GM11168 (cell line): ENCODE results near the gene ZNHIT6.

ENCODE experiments used
- in situ Hi-C: fragments of 300-500 bp; cut with MboI; formaldehyde crosslinking; loops from one replicate; pipeline ENCODE4 v1.12.0; 2022; ENCODE audit warnings: low sequenced_read_pairs; ENCODE audit not compliant: unreplicated experiment

Gene ZNHIT6, protein sequence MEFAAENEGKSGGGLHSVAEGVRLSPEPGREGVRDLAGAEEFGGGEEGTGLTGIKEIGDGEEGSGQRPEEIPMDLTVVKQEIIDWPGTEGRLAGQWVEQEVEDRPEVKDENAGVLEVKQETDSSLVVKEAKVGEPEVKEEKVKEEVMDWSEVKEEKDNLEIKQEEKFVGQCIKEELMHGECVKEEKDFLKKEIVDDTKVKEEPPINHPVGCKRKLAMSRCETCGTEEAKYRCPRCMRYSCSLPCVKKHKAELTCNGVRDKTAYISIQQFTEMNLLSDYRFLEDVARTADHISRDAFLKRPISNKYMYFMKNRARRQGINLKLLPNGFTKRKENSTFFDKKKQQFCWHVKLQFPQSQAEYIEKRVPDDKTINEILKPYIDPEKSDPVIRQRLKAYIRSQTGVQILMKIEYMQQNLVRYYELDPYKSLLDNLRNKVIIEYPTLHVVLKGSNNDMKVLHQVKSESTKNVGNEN

DNA sequence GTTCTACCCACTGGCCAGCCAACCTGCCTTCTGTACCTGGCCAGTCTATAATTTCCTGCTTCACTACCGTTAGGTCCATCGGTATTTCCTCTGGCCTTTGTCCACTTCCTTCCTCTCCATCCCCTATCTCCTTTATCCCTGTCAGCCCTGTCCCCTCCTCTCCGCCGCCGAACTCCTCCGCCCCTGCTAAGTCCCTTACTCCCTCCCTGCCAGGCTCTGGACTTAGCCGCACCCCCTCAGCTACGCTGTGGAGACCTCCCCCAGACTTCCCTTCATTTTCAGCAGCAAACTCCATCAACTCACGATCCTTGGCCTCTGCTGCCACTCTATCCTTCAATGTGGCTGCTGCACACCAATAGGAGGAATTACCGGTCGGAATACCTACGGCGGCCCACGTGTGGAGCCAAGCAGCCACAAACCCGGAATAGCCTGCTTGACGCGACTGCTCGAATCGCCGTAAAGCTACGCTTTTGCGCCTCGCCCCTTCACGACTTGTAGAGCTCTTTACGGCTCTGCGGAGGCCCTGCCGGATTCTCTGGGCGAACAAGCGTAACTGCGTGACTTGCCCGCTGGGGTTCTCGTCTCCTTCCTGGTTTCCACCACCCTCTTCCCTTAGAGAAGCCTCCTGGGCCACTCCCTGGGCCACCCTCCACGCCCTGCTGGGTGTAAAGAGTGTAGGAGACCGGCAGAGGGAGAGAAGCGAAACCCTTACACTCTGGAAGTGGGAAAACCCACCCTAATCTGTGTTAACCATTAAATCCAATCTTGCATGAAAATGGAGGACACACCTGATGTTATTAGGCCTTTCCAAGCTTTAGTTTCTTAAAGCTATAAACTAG lies at the start of gene ZNHIT6:
TSS of gene ZNHIT6 (minus strand) at position 444 of the 839 bp plus-strand sequence. CDS start at position 295, 149 bp downstream.
- in situ Hi-C loops, result loop anchor here (25.0 kb wide), 1 partner anchor 396 kb away; no protein-coding TSS in a partner anchor

DNA sequence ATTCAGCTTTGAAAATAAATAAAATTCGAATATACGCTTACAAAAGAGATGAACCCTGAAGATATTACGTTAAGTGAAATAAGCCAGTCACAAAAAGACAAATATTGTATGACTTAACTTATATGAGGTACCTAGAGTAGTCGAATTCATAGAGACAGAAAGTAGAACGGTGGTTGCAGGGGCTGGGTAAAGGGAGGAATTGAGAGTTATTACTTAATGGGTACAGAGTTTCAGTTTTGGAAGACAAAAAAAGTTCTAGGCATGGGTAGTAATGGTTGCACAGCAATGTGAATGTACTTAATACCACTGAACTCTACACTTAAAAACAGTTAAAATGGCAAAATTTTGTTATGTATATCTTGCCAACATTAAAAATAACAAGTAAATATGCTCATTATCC lies 48.6 kb upstream of the ZNHIT6 start:
- in situ Hi-C loops, result no loop called here

DNA sequence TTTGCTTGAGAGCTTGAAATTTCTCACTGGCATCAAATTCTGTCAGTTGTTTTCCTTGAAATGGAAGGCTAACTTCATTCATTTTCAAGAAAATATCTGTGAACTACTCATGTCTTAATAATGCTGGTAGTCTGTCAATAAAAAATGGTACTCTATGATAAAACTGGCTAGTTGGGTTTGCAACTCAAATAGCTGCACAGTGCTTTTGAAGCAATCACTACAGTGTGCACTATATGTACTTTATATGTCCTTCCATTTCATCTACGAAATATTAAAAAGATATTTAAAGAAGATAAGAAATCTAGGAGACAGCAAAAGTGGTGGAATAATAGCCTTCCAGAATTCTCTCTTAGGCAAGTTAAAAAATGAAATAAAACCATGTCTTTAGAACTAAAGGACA lies 39.9 kb upstream of the ZNHIT6 start:
- in situ Hi-C loops, result no loop called here

DNA sequence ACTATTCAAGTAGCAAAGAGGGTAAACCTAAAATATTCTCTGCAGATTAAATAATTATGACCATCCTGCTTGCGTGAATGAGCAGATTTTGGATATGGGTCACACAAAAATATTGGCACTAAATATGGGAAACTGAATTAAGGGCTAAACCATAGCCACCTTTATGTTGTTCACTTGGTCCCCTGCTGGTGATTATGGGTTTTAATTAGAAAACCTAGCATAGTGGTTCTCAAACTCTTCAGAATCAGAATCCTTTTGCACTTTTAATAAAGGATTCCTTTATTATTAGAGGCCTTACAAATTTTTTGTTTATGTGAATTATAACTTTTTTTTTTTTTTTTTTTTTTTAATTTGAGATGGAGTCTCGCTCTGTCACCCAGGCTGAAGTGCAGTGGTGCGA lies 38.5 kb upstream of the ZNHIT6 start:
- in situ Hi-C loops, result no loop called here

DNA sequence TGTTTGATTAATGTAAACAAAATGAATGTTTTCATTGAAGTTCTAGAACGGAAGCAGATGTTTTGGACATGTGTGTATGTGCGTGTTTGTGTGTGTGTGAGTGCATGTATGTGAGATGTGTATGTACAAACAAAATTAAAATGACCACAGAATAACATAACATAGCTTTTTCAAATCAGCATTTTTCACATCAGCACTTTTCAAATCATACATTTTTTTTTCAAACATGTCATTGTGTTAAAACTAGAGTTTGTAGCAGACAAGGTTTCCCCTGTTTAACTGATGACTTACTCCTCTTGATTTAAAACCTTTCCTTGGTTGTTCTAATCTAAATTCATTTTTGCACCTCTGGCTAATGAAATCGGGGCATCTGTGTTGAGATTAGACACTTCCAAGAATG lies 35.6 kb upstream of the ZNHIT6 start:
- in situ Hi-C loops, result no loop called here

DNA sequence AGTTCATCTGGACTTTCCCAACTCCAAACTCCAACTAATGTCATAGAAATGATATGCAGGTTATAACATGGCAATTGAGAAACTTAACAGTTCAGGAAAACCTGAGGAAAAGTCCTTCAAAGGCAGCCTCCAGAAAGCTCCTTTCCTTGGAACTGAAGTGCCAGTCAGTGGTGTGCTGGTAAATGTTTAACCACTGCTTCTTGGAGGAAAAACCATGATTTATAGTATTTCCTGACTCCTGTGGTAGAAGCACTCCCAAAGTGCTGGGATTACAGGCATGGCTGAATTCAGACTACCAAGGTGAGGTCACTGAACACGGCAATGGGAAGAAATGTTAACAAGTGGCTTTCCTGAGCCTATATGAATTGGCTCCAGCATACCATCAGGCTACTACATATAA lies 26.7 kb upstream of the ZNHIT6 start:
- in situ Hi-C loops, result no loop called here

DNA sequence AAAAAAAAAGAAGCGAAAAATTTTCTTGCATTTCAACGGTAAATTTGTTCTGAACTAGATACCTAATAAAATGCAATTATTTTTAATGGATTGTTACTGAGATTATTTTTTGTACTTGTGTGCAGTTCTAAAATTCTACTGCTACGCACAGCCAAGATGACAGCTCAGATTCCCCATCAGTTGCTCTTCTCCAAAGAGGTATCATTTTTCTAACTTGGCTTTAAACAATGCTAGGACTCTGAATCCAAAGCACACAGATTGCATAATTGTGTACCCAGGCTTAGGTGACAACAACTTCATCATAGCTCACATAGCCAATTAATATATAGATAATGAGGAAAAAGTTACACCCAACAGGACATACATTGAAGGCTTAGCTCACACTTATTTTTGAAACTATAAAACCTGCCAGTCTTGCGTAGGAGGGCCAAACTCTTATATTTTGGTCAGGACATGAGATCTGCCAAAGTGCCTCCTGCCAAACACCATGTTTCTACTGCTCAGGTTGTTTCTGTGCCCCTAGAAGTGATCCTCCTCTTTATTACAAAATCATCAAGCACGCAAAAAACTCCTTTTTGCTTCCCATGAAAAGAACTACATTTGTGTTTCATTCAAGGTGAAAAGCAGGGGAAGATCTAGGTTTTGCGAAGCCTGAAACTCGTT lies 10.6 kb upstream of the ZNHIT6 start:
- in situ Hi-C loops, result loop anchor here (25.0 kb wide), 1 partner anchor 407 kb away; no protein-coding TSS in a partner anchor

DNA sequence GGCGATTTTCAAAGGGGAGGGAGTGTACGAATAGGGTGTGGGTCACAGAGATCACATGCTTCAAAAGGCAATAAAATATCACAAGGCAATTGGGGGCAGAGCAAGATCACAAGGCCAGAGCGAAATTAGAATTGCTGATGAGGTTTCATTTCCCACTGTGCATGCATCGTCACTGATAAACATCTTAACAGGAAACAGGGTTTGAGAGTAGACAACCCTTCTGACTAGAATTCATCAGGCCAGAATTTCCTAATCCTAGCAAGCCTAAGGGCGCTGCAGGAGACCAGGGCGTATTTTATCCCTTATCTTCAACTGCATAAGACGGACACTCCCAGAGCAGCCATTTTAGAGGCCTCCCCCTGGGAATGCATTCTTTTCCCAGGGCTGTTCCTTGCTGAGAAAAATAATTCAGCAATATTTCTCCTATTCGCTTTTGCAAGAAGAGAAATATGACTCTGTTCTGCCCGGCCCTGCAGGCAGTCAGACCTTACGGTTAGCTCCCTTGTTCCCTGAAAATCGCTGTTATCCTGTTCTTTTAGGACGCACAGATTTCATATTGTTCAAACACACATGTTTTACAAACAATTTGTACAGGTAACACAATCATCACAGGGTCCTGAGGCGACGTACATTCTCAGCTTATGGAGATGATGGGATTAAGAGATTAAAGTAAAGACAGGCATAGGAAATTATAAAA lies 6.3 kb upstream of the ZNHIT6 start:
- in situ Hi-C loops, result loop anchor here (25.0 kb wide), 1 partner anchor 402 kb away; no protein-coding TSS in a partner anchor

DNA sequence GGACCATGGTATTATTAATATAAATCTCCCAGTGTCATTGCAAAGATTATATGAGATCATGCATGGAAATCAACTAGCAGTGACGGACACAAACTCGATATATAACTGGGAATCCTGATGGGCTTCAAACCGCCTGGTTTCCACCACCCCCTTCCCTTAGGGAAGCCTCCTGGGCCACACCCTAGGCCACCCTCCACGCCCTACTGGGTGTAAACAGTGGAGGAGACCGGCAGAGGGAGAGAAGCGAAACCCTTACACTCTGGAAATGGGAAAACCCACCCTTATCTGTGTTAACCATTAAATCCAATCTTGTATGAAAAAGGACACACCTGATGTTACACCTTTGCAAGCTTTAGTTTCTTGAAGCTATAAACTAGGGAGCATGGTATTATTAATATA lies 595 bp upstream of the ZNHIT6 start:
- in situ Hi-C loops, result loop anchor here (25.0 kb wide), 1 partner anchor 397 kb away; no protein-coding TSS in a partner anchor

DNA sequence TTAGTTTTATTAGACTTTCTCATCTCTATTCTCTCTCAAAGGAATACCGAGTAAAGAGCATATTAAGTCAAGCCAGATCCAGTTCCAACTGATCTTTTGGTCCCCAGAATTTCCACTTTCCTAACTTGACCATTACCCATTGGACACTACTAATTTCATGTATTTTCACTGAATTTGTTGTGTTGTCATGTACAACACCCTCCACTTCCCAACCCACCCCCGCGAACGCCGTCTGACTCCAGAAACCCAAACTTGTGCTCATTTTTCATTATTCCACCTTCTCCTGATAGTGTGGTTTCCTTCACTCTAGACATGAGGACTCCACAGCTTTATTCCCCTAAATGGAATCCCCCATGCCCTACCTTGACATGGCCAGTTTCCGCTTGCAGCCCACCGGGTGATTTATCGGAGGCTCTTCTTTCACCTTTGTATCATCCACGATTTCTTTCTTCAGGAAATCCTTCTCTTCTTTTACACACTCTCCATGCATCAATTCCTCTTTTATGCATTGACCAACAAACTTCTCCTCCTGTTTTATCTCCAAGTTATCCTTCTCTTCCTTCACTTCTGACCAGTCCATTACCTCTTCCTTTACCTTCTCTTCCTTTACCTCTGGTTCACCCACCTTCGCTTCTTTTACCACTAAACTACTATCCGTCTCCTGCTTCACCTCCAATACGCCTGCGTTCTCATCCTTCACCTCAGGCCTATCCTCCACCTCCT lies 805 bp downstream of the ZNHIT6 start:
- in situ Hi-C loops, result loop anchor here (25.0 kb wide), 1 partner anchor 395 kb away; no protein-coding TSS in a partner anchor

DNA sequence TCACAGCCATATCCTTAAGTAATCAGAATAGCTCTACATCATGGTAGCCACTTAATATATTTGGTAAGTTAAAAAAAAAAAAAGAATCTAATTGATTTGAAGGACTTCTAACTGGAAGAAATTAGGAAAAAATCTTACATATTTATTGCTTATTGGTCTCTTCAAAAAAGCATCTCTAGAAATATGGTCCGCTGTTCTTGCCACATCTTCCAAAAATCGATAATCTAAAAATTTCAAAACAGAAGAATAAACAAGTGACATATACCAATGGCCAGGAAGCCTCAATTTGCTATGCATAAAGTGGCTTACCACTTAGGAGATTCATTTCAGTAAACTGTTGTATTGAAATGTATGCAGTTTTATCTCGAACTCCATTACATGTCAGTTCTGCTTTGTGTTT lies 2.3 kb downstream of the ZNHIT6 start:
- in situ Hi-C loops, result loop anchor here (25.0 kb wide), 1 partner anchor 394 kb away; no protein-coding TSS in a partner anchor

DNA sequence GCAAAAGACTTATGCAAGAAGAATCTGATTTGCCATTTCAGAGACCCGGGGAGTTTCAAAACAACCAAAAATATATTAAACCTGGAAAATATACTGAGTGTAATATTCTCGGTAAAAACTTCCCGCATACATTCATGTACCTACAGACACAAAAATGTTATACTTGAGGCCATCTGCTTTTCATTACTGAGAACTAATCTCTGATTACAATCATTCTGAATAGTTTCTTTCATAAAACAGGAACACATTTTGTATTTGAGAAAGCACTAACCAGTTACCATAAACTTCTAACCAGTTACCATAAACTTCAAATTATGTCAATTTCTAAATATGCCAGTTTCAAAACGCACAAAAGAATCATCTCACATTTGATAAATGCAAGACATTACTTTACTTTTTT lies 7.8 kb downstream of the ZNHIT6 start:
- in situ Hi-C loops, result loop anchor here (25.0 kb wide), 1 partner anchor 388 kb away; no protein-coding TSS in a partner anchor

DNA sequence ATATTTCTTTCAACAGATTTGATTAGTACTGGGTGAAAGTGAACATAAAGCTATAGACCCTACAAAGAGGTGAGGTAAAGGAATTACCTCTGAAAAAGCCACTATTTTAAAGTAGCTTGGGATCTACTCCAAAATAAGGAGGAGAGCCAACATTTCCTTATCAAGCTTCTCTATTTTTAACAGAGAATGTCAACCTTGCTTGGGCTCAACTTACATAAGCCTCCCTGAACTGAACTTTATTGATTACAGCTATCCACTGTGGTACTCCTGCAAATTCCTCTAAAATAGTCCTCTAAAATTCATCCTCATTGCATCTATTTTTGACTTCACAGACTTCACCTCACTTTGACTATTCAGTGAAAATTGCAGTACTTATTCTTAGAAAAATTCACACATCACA lies 10.3 kb downstream of the ZNHIT6 start:
- in situ Hi-C loops, result no loop called here

DNA sequence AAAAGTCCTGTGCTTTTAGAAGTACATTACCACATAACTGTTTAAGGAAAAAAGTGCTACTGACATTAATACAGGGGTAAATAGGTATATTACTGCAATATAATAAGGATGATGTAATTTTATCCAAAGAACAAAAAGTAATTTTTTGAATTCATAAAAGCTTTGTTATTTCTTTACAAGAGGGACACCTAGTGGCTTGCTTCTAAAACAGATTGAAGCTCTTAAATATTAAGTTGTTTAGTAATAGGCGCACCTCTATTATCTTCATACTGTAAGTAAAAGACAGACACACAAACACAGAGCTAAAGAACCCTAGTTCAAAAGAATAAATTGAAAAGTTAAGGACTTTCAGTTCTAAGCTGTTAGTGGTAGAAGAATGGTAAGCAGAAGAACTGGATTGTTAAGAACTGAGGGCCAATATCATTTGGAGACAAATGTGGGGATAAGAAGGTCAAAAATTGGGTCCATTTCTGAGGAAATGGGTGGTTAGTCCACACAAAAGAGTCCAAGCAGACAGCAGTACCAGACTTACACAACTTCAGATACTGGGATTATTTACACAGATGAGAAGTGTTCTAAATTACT lies 15.4 kb downstream of the ZNHIT6 start:
- in situ Hi-C loops, result no loop called here

DNA sequence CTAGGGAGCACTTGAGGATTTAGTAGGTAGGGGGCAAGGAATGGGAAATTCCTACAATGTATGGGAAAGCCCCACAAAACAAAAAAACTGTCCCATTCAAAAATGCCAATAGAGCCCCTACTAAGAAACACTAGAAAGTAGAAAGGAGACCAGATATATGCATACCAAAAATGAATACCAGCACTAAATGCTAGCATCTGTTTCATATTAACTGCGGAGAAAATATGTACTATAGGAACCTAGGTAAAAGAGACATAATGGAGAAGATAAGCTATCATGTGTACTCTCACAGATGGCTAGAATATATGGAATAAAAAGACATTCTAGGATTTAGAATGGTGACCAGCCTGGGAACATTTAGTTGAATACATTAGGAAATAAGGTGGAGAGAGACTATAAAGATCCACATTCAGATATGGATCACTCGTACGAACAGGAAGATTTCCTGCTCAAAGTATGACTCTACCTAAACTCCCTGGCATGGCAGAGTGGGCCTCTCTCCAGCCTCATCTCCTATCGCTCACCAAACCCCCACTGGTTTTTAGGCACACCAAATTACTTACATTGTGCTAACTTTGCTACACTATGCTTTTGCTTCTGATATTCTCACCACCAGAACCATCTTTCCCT lies 18.3 kb downstream of the ZNHIT6 start:
- in situ Hi-C loops, result no loop called here

DNA sequence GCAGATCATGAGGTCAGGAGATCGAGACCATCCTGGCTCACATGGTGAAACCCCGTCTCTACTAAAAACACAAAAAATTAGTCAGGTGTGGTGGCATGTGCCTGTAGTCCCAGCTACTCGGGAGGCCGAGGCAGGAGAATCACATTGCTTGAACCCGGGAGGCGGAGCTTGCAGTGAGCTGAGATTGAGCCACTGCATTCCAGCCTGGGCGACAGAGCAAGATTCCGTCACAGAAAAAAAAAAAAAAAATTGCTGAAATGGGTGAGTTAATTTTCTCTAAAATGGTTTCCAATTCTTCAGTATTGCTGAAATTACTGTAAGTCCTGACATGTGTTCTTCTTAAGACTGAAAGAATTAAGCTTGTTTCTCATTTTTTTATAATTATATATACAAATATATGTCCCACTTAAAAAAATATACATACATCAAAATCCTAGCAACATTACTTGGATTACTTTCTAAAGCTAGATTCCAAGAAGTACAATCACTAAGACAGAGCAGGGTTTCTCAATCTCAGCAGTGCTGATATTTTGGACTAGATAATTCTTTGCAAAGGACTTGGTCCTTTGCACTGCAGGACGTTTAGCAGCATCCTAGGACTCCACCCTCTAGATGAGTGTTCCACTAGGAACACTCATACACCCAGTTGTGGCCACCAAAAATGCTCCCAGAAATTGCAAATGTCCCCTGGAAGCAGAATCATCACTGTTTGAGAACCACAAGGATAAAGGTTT lies 24.8 kb downstream of the ZNHIT6 start:
- in situ Hi-C loops, result no loop called here

DNA sequence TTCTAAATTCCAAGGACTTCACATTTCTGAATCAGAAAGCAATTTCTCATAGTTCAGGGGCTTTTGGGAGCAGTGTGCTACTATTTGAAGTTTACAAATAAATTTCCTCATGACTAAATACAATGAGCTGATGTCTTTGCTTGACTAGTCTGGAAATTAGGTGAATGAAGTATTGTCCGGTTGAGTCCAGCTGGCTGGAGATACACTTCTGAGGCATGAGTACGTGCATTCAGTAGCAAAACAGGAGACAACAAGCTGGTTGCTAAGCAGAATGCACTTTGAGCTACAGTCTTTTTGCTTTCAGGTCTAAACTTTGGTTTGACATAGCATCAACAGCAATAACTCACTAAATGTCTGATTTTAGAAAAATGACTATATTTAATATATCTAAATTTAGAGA lies 27.1 kb downstream of the ZNHIT6 start:
- in situ Hi-C loops, result no loop called here

DNA sequence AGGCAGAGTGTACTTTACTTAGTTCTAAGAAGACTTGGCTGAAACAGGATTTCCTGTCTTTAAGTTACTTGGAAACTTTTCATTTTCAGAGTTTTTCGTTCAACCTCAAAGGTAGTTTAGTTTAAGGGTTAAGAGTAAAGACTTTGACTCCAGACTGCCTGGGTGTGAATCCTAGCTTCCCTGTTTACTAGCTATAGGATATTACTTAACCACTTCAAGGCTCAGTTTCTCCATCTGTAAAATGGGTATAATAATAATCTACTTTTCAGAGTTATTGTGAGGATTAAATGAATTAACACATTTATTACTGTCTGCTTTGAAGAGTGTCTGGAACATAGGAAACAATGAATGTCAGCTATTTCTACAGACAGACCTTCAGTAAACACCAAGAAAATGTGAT lies 30.0 kb downstream of the ZNHIT6 start:
- in situ Hi-C loops, result no loop called here
